ENCODE data around the gene GTF2F1. TPM values are rescaled to one million over a fixed set of nuclear protein-coding genes. Genes with fewer than 3 reads are reported as not detected.
"Not testable (repeated sequence)": the region's sequence is repeated elsewhere in the genome, so short reads cannot be mapped to it uniquely, and the experiment has no call there.

GTF2F1 gene
- total RNA-seq, 4 donors from 2014 or later: 11.4 to 34.8 (median 22.4) TPM

GRCh38 chr19:6359568-6360341 lies 33.2 kb downstream of the GTF2F1 start:
- H3K9me3 ChIP-seq: no peaks in the 10 kb centered on the region
- in situ Hi-C loops (cut with MboI; ENCODE audit: low sequenced_read_pairs in 4 of 4) (no loop called here), intact Hi-C loops (cut with DNase I; ENCODE audit: low total_unique reads) (loop anchor here (5.0 kb wide), 1 partner anchor 87 kb away; no protein-coding TSS in a partner anchor)
- peaks cover 0 to 14% of the 10 kb centered on the region in 2 donors for H3K36me3 ChIP-seq
- no peak for ATAC-seq
- peaks cover 9 to 11% of the 10 kb centered on the region in 2 donors for H3K4me1 ChIP-seq
- no peak overlapping the region for H3K4me3 ChIP-seq
- TF ChIP-seq POLR2A (IDR thresholded peaks at IDR 0.05) (no peak), CTCF (IDR thresholded peaks at IDR 0.05 in 4 of 5, conservative IDR thresholded peaks at IDR 0.05 in 1 of 5) (no peak)
- DNase-seq: no peak
- H3K27me3 ChIP-seq: no peaks in the 10 kb centered on the region
- no peak overlapping the region for H3K27ac ChIP-seq

- peak overlapping the region in 1 of 4 donors; percentile 30 for H3K4me3 ChIP-seq
- ATAC-seq (peak; percentile 57 to 65), DNase-seq (peak; percentile 56 to 68)
- TF ChIP-seq CTCF (IDR thresholded peaks at IDR 0.05 in 4 of 5, conservative IDR thresholded peaks at IDR 0.05 in 1 of 5) (no peak), POLR2A (IDR thresholded peaks at IDR 0.05) (no peak)
- no peaks in the 10 kb centered on the region for H3K9me3 ChIP-seq
- no peaks in the 10 kb centered on the region for H3K27me3 ChIP-seq
- H3K4me1 ChIP-seq: peaks cover 9 to 11% of the 10 kb centered on the region in 2 donors
- in situ Hi-C loops (cut with MboI; ENCODE audit: low sequenced_read_pairs in 4 of 4): no loop called here
- peak overlapping the region; percentile 81 to 88 (median 85) for H3K27ac ChIP-seq
- intact Hi-C loops (cut with DNase I; ENCODE audit: low total_unique reads): no loop called here
- H3K36me3 ChIP-seq: no peaks in the 10 kb centered on the region
These were observed 35.0 kb downstream of the GTF2F1 start for GRCh38 chr19:6358003-6358402.

GRCh38 chr19:6357174-6357573 lies 35.8 kb downstream of the GTF2F1 start:
- ATAC-seq: no peak
- no peak for TF ChIP-seq POLR2A (IDR thresholded peaks at IDR 0.05)
- no peak for TF ChIP-seq CTCF (IDR thresholded peaks at IDR 0.05 in 4 of 5, conservative IDR thresholded peaks at IDR 0.05 in 1 of 5)
- intact Hi-C loops (cut with DNase I; ENCODE audit: low total_unique reads): no loop called here
- Histone ChIP-seq H3K27me3 (no peaks in the 10 kb centered on the region), H3K9me3 (no peaks in the 10 kb centered on the region), H3K36me3 (no peaks in the 10 kb centered on the region), H3K4me1 (peaks cover 2 to 5% of the 10 kb centered on the region in 2 donors), H3K27ac (peak overlapping the region in 3 of 4 donors; percentile 81 to 88 (median 85)), H3K4me3 (no peak overlapping the region)
- in situ Hi-C loops (cut with MboI; ENCODE audit: low sequenced_read_pairs in 4 of 4): no loop called here
- no peak for DNase-seq

GRCh38 chr19:6355321-6356040 lies 37.5 kb downstream of the GTF2F1 start:
- DNase-seq; H3K27me3 ChIP-seq; in situ Hi-C loops (cut with MboI; ENCODE audit: low sequenced_read_pairs in 4 of 4); H3K4me3 ChIP-seq; intact Hi-C loops (cut with DNase I; ENCODE audit: low total_unique reads); H3K36me3 ChIP-seq; H3K27ac ChIP-seq; H3K4me1 ChIP-seq; H3K9me3 ChIP-seq; ATAC-seq: not testable (repeated sequence)

GRCh38 chr19:6354098-6354674 lies 38.8 kb downstream of the GTF2F1 start:
- DNase-seq: no peak

More at GRCh38 chr19:6354098-6354674, 38.8 kb downstream of the GTF2F1 start:
- no peak for TF ChIP-seq CTCF (IDR thresholded peaks at IDR 0.05 in 4 of 5, conservative IDR thresholded peaks at IDR 0.05 in 1 of 5)
- no peak for TF ChIP-seq POLR2A (IDR thresholded peaks at IDR 0.05)
- in situ Hi-C loops (cut with MboI; ENCODE audit: low sequenced_read_pairs in 4 of 4) (no loop called here), intact Hi-C loops (cut with DNase I; ENCODE audit: low total_unique reads) (no loop called here)
- no peaks in the 10 kb centered on the region for H3K36me3 ChIP-seq
- peaks cover 0 to 4% of the 10 kb centered on the region in 2 donors for H3K4me1 ChIP-seq
- no peak overlapping the region for H3K27ac ChIP-seq
- no peak overlapping the region for H3K4me3 ChIP-seq
- ATAC-seq: no peak
- no peaks in the 10 kb centered on the region for H3K27me3 ChIP-seq
- H3K9me3 ChIP-seq: no peaks in the 10 kb centered on the region

Data from gastrocnemius medialis (tissue), 4 donors.